H1 (cell line): Measurements from ENCODE around the gene HDLBP. TPM values are rescaled to one million over a fixed set of nuclear protein-coding genes. Genes with fewer than 3 reads are reported as not detected.

ENCODE experiments used
- CTCF ChIA-PET: fragments of 300-600 bp; sonication (Branson Sonifier 250); formaldehyde crosslinking; loops from one replicate; lab custom pipeline; 2021; ENCODE audit not compliant: partially characterized antibody; lab: Charles Lee
- POLR2A ChIA-PET: fragments of 300-600 bp; sonication (Branson Sonifier 250); formaldehyde crosslinking; loops from one replicate; lab custom pipeline; 2021; ENCODE audit warnings: inconsistent platforms; ENCODE audit not compliant: partially characterized antibody; lab: Charles Lee
- DNase-seq, 2 experiments: peaks; one replicate each; pipeline versions ENCODE4 v3.0.0 to v3.0.0-alpha.2; 2010 to 2022; ENCODE audit warnings: low spot score in 2 of 2, low read depth in 1 of 2, mixed read lengths in 1 of 2
- FAIRE-seq: peaks from 2 replicates; lab custom pipeline; 2011; peaks lifted over from hg19 to GRCh38; lab: Jason Lieb, UNC
- H2AFZ ChIP-seq: 2 replicates; pipeline ENCODE4 v1.8.1; 2012; ENCODE audit warnings: low read length, inconsistent platforms
- H2AK5ac ChIP-seq: 2 replicates; pipeline ENCODE4 v1.6.1; 2013; ENCODE audit warnings: low read depth, low read length
- H2BK120ac ChIP-seq: replicated peaks from 2 replicates; pipeline ENCODE3; 2013; ENCODE audit warnings: low read depth, low read length, inconsistent platforms
- H2BK12ac ChIP-seq: 2 replicates; pipeline ENCODE4 v1.6.1; 2013; ENCODE audit warnings: low read depth, low read length
- H2BK15ac ChIP-seq: 2 replicates; pipeline ENCODE4 v1.6.1; 2013; ENCODE audit warnings: low read length
- H2BK20ac ChIP-seq: 2 replicates; pipeline ENCODE4 v1.6.1; 2013; ENCODE audit warnings: low read length
- H2BK5ac ChIP-seq: 2 replicates; pipeline ENCODE4 v1.6.1; 2013; ENCODE audit warnings: low read depth, low read length
- H3K14ac ChIP-seq: 2 replicates; pipeline ENCODE4 v1.6.1; 2013; ENCODE audit warnings: inconsistent platforms; ENCODE audit not compliant: insufficient read length
- H3K18ac ChIP-seq: 2 replicates; pipeline ENCODE4 v1.6.1; 2013; ENCODE audit warnings: low read length; ENCODE audit errors: extremely low read depth
- H3K23ac ChIP-seq: 2 replicates; pipeline ENCODE4 v1.6.1; 2013; ENCODE audit warnings: inconsistent platforms; ENCODE audit not compliant: insufficient read length
- H3K23me2 ChIP-seq: 2 replicates; pipeline ENCODE4 v1.6.1; 2013; ENCODE audit warnings: low read depth, low read length
- H3K27ac ChIP-seq: 2 replicates; pipeline ENCODE4 v1.6.1; 2011; ENCODE audit warnings: low read depth, low read length, inconsistent platforms
- H3K27me3 ChIP-seq, 4 experiments: replicated peaks in 1 of 4; 1 replicate in 1 of 4; 2 replicates in 3 of 4; pipeline versions ENCODE4 v1.6.1 to v1.8.1; 2011 to 2013; ENCODE audit warnings: low read length in 3 of 4, mild to moderate bottlenecking in 3 of 4, inconsistent platforms in 2 of 4, mixed read lengths in 2 of 4, moderate library complexity in 1 of 4; ENCODE audit not compliant: control insufficient read depth in 3 of 4, insufficient read depth in 3 of 4; ENCODE audit errors: extremely low read depth in 1 of 4
- H3K36me3 ChIP-seq, 4 experiments: 2 replicates each; pipeline versions ENCODE4 v1.6.1 to v1.8.1; 2011 to 2013; ENCODE audit warnings: mild to moderate bottlenecking in 4 of 4, low read length in 3 of 4, moderate library complexity in 2 of 4, control low read depth in 1 of 4, inconsistent platforms in 1 of 4; ENCODE audit not compliant: insufficient read depth in 4 of 4, control insufficient read depth in 2 of 4
- H3K4ac ChIP-seq: replicated peaks from 2 replicates; pipeline ENCODE3; 2013; ENCODE audit warnings: low read length, low read depth, mixed read lengths, inconsistent platforms; ENCODE audit not compliant: insufficient read length
- H3K4me1 ChIP-seq, 4 experiments: replicated peaks in 1 of 4; 1 replicate in 1 of 4; 2 replicates in 3 of 4; pipeline versions ENCODE4 v1.6.1 to v1.8.1; 2011 to 2013; ENCODE audit warnings: low read length in 3 of 4, inconsistent platforms in 2 of 4, mixed read lengths in 1 of 4; ENCODE audit not compliant: insufficient read depth in 4 of 4, control insufficient read depth in 3 of 4
- H3K4me2 ChIP-seq, 2 experiments: 2 replicates each; pipeline versions ENCODE4 v1.6.1 to v1.8.1; 2011 to 2013; ENCODE audit warnings: low read depth in 2 of 2, low read length in 2 of 2, control low read depth in 1 of 2, inconsistent platforms in 1 of 2, mild to moderate bottlenecking in 1 of 2; ENCODE audit not compliant: insufficient read depth in 1 of 2
- H3K4me3 ChIP-seq, 4 experiments: fragments of 200-600, 300-600 bp in 1 of 4; sonication (generic), shearing (Covaris generic), sonication (Bioruptor Twin) in 1 of 4; 2 replicates each; pipeline versions ENCODE4 v1.5.1 to v1.8.1; 2011 to 2016; ENCODE audit warnings: low read length in 4 of 4, low read depth in 3 of 4, control low read depth in 2 of 4, inconsistent platforms in 2 of 4, mild to moderate bottlenecking in 2 of 4, mixed read lengths in 1 of 4, moderate library complexity in 1 of 4; ENCODE audit not compliant: insufficient read depth in 2 of 4; ENCODE audit errors: extremely low read depth in 1 of 4
- H3K56ac ChIP-seq: replicated peaks from 2 replicates; pipeline ENCODE3; 2013; ENCODE audit warnings: low read depth, mild to moderate bottlenecking, mixed read lengths, low read length, inconsistent platforms; ENCODE audit not compliant: insufficient read length
- H3K79me1 ChIP-seq: 2 replicates; pipeline ENCODE4 v1.6.1; 2013; ENCODE audit warnings: low read depth, low read length, control low read depth
- H3K79me2 ChIP-seq, 2 experiments: 2 replicates each; pipeline versions ENCODE4 v1.6.1 to v1.8.1; 2012 to 2013; ENCODE audit warnings: low read length in 2 of 2, mild to moderate bottlenecking in 2 of 2, inconsistent platforms in 1 of 2; ENCODE audit not compliant: insufficient read depth in 2 of 2, control insufficient read depth in 1 of 2
- H3K9ac ChIP-seq, 4 experiments: replicated peaks in 1 of 4; 1 replicate in 1 of 4; 2 replicates in 3 of 4; pipeline versions ENCODE4 v1.6.1 to v1.8.1; 2011 to 2013; ENCODE audit warnings: low read depth in 3 of 4, low read length in 3 of 4, control low read depth in 2 of 4, mild to moderate bottlenecking in 2 of 4, moderate library complexity in 2 of 4, inconsistent platforms in 1 of 4; ENCODE audit errors: extremely low read depth in 1 of 4
- H3K9me3 ChIP-seq, 2 experiments: 2 replicates each; pipeline versions ENCODE4 v1.6.1 to v1.8.1; 2012 to 2013; ENCODE audit warnings: mild to moderate bottlenecking in 2 of 2, moderate library complexity in 2 of 2, control low read depth in 1 of 2, inconsistent platforms in 1 of 2, low read depth in 1 of 2, low read length in 1 of 2, mixed read lengths in 1 of 2; ENCODE audit not compliant: insufficient read depth in 2 of 2
- H4K20me1 ChIP-seq, 2 experiments: replicated peaks in 1 of 2; 2 replicates each; pipeline versions ENCODE3 to v1.8.1; 2011 to 2013; ENCODE audit warnings: inconsistent platforms in 2 of 2, low read length in 2 of 2, mild to moderate bottlenecking in 1 of 2; ENCODE audit not compliant: insufficient read depth in 2 of 2, control insufficient read depth in 1 of 2
- H4K5ac ChIP-seq: 2 replicates; pipeline ENCODE4 v1.6.1; 2013; ENCODE audit warnings: low read length, low read depth, mixed read lengths, inconsistent platforms; ENCODE audit not compliant: insufficient read length
- H4K8ac ChIP-seq: 2 replicates; pipeline ENCODE4 v1.8.0; 2013; ENCODE audit warnings: mild to moderate bottlenecking, moderate library complexity, low read length, inconsistent platforms; ENCODE audit not compliant: insufficient read depth; ENCODE audit errors: extremely low read depth
- H4K91ac ChIP-seq: replicated peaks from 2 replicates; pipeline ENCODE3; 2013; ENCODE audit warnings: low read length, mixed read lengths, inconsistent platforms; ENCODE audit not compliant: insufficient read length
- EP300 ChIP-seq, 2 experiments: IDR thresholded peaks; 1 replicate in 1 of 2; 2 replicates in 1 of 2; pipeline ENCODE4 v1.6.1; 2011 to 2012; ENCODE audit warnings: low read depth in 2 of 2, low read length in 2 of 2, mild to moderate bottlenecking in 2 of 2, borderline replicate concordance in 1 of 2, inconsistent platforms in 1 of 2, moderate library complexity in 1 of 2
- FOSL1 ChIP-seq: IDR thresholded peaks from 2 replicates; pipeline ENCODE4 v1.6.1; 2011; ENCODE audit warnings: mild to moderate bottlenecking, low read depth, low read length, moderate library complexity; ENCODE audit not compliant: insufficient read depth
- GTF2F1 ChIP-seq: IDR thresholded peaks from 2 replicates; pipeline ENCODE4 v1.6.1; 2012; ENCODE audit warnings: low read depth, low read length, improper control_type of control experiment, borderline replicate concordance
- HDAC2 ChIP-seq, 2 experiments: fragments of 300-600 bp in 1 of 2; sonication (generic) in 1 of 2; IDR thresholded peaks; 2 replicates each; pipeline ENCODE4 v1.6.1; 2011 to 2012; ENCODE audit warnings: low read depth in 2 of 2, low read length in 2 of 2, mild to moderate bottlenecking in 2 of 2, moderate library complexity in 2 of 2, borderline replicate concordance in 1 of 2, inconsistent platforms in 1 of 2
- HDAC6 ChIP-seq: IDR thresholded peaks from one replicate; pipeline ENCODE4 v1.7.1; 2012; ENCODE audit warnings: low read depth, mild to moderate bottlenecking, inconsistent platforms, low read length, moderate library complexity
- JUN ChIP-seq: IDR thresholded peaks from 2 replicates; pipeline ENCODE4 v1.6.1; 2011; ENCODE audit warnings: low read depth, mild to moderate bottlenecking, improper control_type of control experiment, low read length
- KDM1A ChIP-seq: fragments of 200-600, 300-600 bp; sonication (generic); IDR thresholded peaks from 2 replicates; pipeline ENCODE4 v1.7.1; 2016; ENCODE audit warnings: mild to moderate bottlenecking, low read length, borderline replicate concordance
- NRF1 ChIP-seq: IDR thresholded peaks from 2 replicates; pipeline ENCODE4 v1.6.1; 2011; ENCODE audit warnings: mild to moderate bottlenecking, low read depth, low read length, improper control_type of control experiment
- POLR2AphosphoS5 ChIP-seq: IDR thresholded peaks from 2 replicates; pipeline ENCODE4 v1.6.1; 2011; ENCODE audit warnings: low read depth, low read length
- SIRT6 ChIP-seq: IDR thresholded peaks from one replicate; pipeline ENCODE4 v1.7.1; 2012; ENCODE audit warnings: low read length, inconsistent platforms
- SIX5 ChIP-seq: IDR thresholded peaks from 2 replicates; pipeline ENCODE4 v1.6.1; 2011; ENCODE audit warnings: mild to moderate bottlenecking, low read depth, low read length
- SP1 ChIP-seq: IDR thresholded peaks from 2 replicates; pipeline ENCODE4 v1.6.1; 2011; ENCODE audit warnings: low read depth, low read length
- SP2 ChIP-seq: IDR thresholded peaks from 2 replicates; pipeline ENCODE4 v1.6.1; 2012; ENCODE audit warnings: mild to moderate bottlenecking, low read length, inconsistent platforms
- TBP ChIP-seq: IDR thresholded peaks from 2 replicates; pipeline ENCODE4 v1.6.1; 2011; ENCODE audit warnings: low read depth, low read length, improper control_type of control experiment
- TEAD4 ChIP-seq: IDR thresholded peaks from 2 replicates; pipeline ENCODE4 v1.6.1; 2012; ENCODE audit warnings: low read depth, low read length, inconsistent platforms, mixed read lengths
- WGBS, 2 experiments: shearing (Covaris generic) in 1 of 2; methylation state at CpG; one replicate each; pipeline versions ENCODE4 v1.1.6 to v1.1.7; 2013 to 2015; ENCODE audit warnings: low lambda C conversion rate in 2 of 2, mixed read lengths in 2 of 2, inconsistent platforms in 1 of 2, low coverage in 1 of 2, missing lambda C conversion rate in 1 of 2; ENCODE audit not compliant: insufficient replicate concordance in 2 of 2, insufficient coverage in 1 of 2, insufficient read length in 1 of 2; ENCODE audit errors: extremely low coverage in 1 of 2, missing lambda C conversion rate in 1 of 2; 5-methylcytosine and 5-hydroxymethylcytosine counted together
- polyA plus RNA-seq, 7 experiments: library from polyadenylated mRNA; depleted of rRNA in 3 of 7; stranded (reverse) in 5 of 7; unstranded in 2 of 7; fragments of >200 nt in 5 of 7; fragments of 200-250 nt in 2 of 7; gene quantifications; 1 replicate in 5 of 7; 2 replicates in 1 of 7; 4 replicates in 1 of 7; pipeline versions ENCODE4 v1.2.1 to v1.2.3, GENCODE V29; 2011 to 2013; ENCODE audit warnings: missing spikeins in 2 of 7, mixed read lengths in 2 of 7
- total RNA-seq: library from RNA; stranded (reverse); fragmentation: NEBNext Ultra II Directional; extraction: Animal tissue kit (Norgen Biotek cat#: 25700); gene quantifications from 2 replicates; pipeline ENCODE4 v1.2.1, GENCODE V29; 2021

The HDLBP gene
- total and polyA plus RNA-seq, 2 of the 8 experiments (the other 6 are each of a cell fraction or from before 2014, with no cell fraction given) = 185 to 360 TPM

DNA sequence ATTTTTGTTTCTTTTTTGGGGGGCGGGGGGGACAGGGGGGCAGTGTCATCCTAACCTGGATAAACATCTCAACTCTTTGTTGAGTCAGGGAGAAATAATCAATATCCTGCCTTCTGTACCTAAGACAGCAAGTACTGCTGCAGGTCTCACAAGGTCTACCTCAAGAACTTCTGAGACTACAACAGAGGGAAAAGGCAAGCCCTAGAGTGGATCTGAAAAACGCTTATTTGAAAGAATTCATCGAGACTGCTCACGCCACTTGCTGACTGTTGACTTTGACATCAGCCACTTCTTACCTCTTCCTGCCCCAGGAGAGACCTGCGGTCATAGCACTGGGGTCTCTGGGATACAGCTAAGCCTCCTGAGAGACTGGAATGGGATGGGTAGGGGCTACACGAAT, 8.4 kb downstream of the HDLBP start:
- Histone ChIP-seq H3K14ac (no peak overlapping the region), H2BK12ac (no peak overlapping the region), H3K23me2 (no peaks in the 10 kb centered on the region), H4K20me1 (peaks cover 13 to 35% of the 10 kb centered on the region in 2 experiments), H2BK20ac (no peak overlapping the region), H3K4me1 (peaks cover 0 to 10% (median 0%) of the 10 kb centered on the region in 4 experiments; a peak in 3 of 7 replicates), H4K91ac (no peak overlapping the region), H2BK5ac (no peak overlapping the region), H2AK5ac (no peak overlapping the region), H3K27me3 (no peaks in the 10 kb centered on the region), H3K4me2 (no peak overlapping the region), H3K18ac (no peak overlapping the region), H2BK120ac (no peak overlapping the region), H3K4ac (no peak overlapping the region), H4K5ac (no peak overlapping the region), H3K79me2 (peaks cover 65 to 100% of the 10 kb centered on the region in 2 experiments), H3K27ac (no peak overlapping the region), H4K8ac (no peak overlapping the region), H3K4me3 (no peak overlapping the region), H3K36me3 (no peaks in the 10 kb centered on the region), H3K23ac (no peak overlapping the region), H3K9ac (no peak overlapping the region), H2AFZ (no peak overlapping the region), H3K56ac (no peak overlapping the region), H3K79me1 (peaks cover 20% of the 10 kb centered on the region), H2BK15ac (no peak overlapping the region), H3K9me3 (no peaks in the 10 kb centered on the region)
- CTCF ChIA-PET = no interaction called here
- 87% methylated on average over 6 of the region's 6 CpGs; no CpG with 5 or more reads in 1 of the 2 experiments for WGBS, 2 experiments
- no peak for DNase-seq
- no peak for FAIRE-seq
- POLR2A ChIA-PET = interaction anchor here (1.1 to 1.5 kb wide), 2 partner anchors 9 to 16 kb away, joined by 3 to 8 read pairs; partner anchors contain the start of gene SEPTIN2
- TF ChIP-seq TBP (no peak), NRF1 (no peak), KDM1A (no peak), GTF2F1 (no peak), EP300 (IDR thresholded peaks at IDR 0.05; ENCODE audit: borderline replicate concordance in 1 of 2, low read depth in 2 of 2, low read length in 2 of 2) (no peak), SP2 (no peak), TEAD4 (no peak), JUN (no peak), SIRT6 (no peak), SP1 (no peak), HDAC2 (IDR thresholded peaks at IDR 0.05; ENCODE audit: borderline replicate concordance in 1 of 2, low read depth in 2 of 2, low read length in 2 of 2) (no peak), SIX5 (no peak), POLR2AphosphoS5 (no peak), FOSL1 (no peak), HDAC6 (no peak)
